ENCODE results near the gene ATP11A. TPM values are rescaled to one million over a fixed set of nuclear protein-coding genes. Genes with fewer than 3 reads are reported as not detected.

The ATP11A gene
- total and polyA plus RNA-seq, 4 donors = 3.1 to 68.1 (median 28.6) TPM

- Histone ChIP-seq H3K36me3 (ENCODE audit: control insufficient read depth in 1 of 2, insufficient read depth in 2 of 2, low read length in 1 of 2) (no peaks in the 10 kb centered on the region), H3K27me3 (ENCODE audit: control insufficient read depth in 1 of 2, insufficient read depth in 2 of 2, low read length in 1 of 2) (no peaks in the 10 kb centered on the region), H3K9me3 (ENCODE audit: control insufficient read depth, low read length) (no peaks in the 10 kb centered on the region), H3K4me1 (ENCODE audit: control insufficient read depth in 1 of 2, insufficient read depth in 2 of 2, low read length in 2 of 2) (no peaks in the 10 kb centered on the region), H3K27ac (ENCODE audit: low read depth in 1 of 2, low read length in 2 of 2) (no peak overlapping the region), H3K4me3 (ENCODE audit: low read length in 2 of 2) (no peak overlapping the region)
- intact Hi-C loops (cut with DNase I) = no loop called here
- WGBS, 2 donors = 58 to 66% methylated on average over 28 to 29 of the region's 29 CpGs
- DNase-seq = peak in 1 of 2 donors; percentile 66
- ATAC-seq (ENCODE audit: low FRiP score) = no peak
Measured at GRCh38 chr13:112895521-112896465, 206.0 kb downstream of the ATP11A start.

GRCh38 chr13:112896736-112897602 is 207.1 kb downstream of the ATP11A start:
- intact Hi-C loops (cut with DNase I) = no loop called here
- H3K27me3 ChIP-seq (ENCODE audit: control insufficient read depth in 1 of 2, insufficient read depth in 2 of 2, low read length in 1 of 2) = no peaks in the 10 kb centered on the region
- no peaks in the 10 kb centered on the region for H3K4me1 ChIP-seq (ENCODE audit: control insufficient read depth in 1 of 2, insufficient read depth in 2 of 2, low read length in 2 of 2)
- no peak overlapping the region for H3K4me3 ChIP-seq (ENCODE audit: low read length in 2 of 2)
- H3K27ac ChIP-seq (ENCODE audit: low read depth in 1 of 2, low read length in 2 of 2) = no peak overlapping the region
- 89 to 92% methylated on average over 27 of the region's 27 CpGs for WGBS, 2 donors
- H3K9me3 ChIP-seq (ENCODE audit: control insufficient read depth, low read length) = no peaks in the 10 kb centered on the region
- no peak for ATAC-seq (ENCODE audit: low FRiP score)
- H3K36me3 ChIP-seq (ENCODE audit: control insufficient read depth in 1 of 2, insufficient read depth in 2 of 2, low read length in 1 of 2) = no peaks in the 10 kb centered on the region
- DNase-seq = peak in 1 of 2 donors; percentile 59

GRCh38 chr13:112897603-112897955 is 207.7 kb downstream of the ATP11A start:
- ATAC-seq (ENCODE audit: low FRiP score) (no peak), DNase-seq (no peak)
- Histone ChIP-seq H3K36me3 (ENCODE audit: control insufficient read depth in 1 of 2, insufficient read depth in 2 of 2, low read length in 1 of 2) (no peaks in the 10 kb centered on the region), H3K27me3 (ENCODE audit: control insufficient read depth in 1 of 2, insufficient read depth in 2 of 2, low read length in 1 of 2) (no peaks in the 10 kb centered on the region), H3K27ac (ENCODE audit: low read depth in 1 of 2, low read length in 2 of 2) (no peak overlapping the region), H3K4me1 (ENCODE audit: control insufficient read depth in 1 of 2, insufficient read depth in 2 of 2, low read length in 2 of 2) (no peaks in the 10 kb centered on the region), H3K4me3 (ENCODE audit: low read length in 2 of 2) (no peak overlapping the region), H3K9me3 (ENCODE audit: control insufficient read depth, low read length) (no peaks in the 10 kb centered on the region)
- intact Hi-C loops (cut with DNase I) = no loop called here
- WGBS, 2 donors = 93 to 97% methylated on average over 6 of the region's 6 CpGs

GRCh38 chr13:112897956-112898620 is 208.2 kb downstream of the ATP11A start:
- no peak overlapping the region for H3K27ac ChIP-seq (ENCODE audit: low read depth in 1 of 2, low read length in 2 of 2)
- H3K27me3 ChIP-seq (ENCODE audit: control insufficient read depth in 1 of 2, insufficient read depth in 2 of 2, low read length in 1 of 2) = no peaks in the 10 kb centered on the region
- DNase-seq (peak; percentile 46 to 72), ATAC-seq (ENCODE audit: low FRiP score) (no peak)
- H3K9me3 ChIP-seq (ENCODE audit: control insufficient read depth, low read length) = no peaks in the 10 kb centered on the region
- H3K4me1 ChIP-seq (ENCODE audit: control insufficient read depth in 1 of 2, insufficient read depth in 2 of 2, low read length in 2 of 2) = no peaks in the 10 kb centered on the region
- 85 to 90% methylated on average over 39 of the region's 39 CpGs for WGBS, 2 donors
- intact Hi-C loops (cut with DNase I) = no loop called here
- H3K36me3 ChIP-seq (ENCODE audit: control insufficient read depth in 1 of 2, insufficient read depth in 2 of 2, low read length in 1 of 2) = no peaks in the 10 kb centered on the region
- no peak overlapping the region for H3K4me3 ChIP-seq (ENCODE audit: low read length in 2 of 2)

GRCh38 chr13:112898621-112899280 is 208.9 kb downstream of the ATP11A start:
- Histone ChIP-seq H3K27me3 (ENCODE audit: control insufficient read depth in 1 of 2, insufficient read depth in 2 of 2, low read length in 1 of 2) (no peaks in the 10 kb centered on the region), H3K36me3 (ENCODE audit: control insufficient read depth in 1 of 2, insufficient read depth in 2 of 2, low read length in 1 of 2) (no peaks in the 10 kb centered on the region), H3K27ac (ENCODE audit: low read depth in 1 of 2, low read length in 2 of 2) (no peak overlapping the region), H3K4me1 (ENCODE audit: control insufficient read depth in 1 of 2, insufficient read depth in 2 of 2, low read length in 2 of 2) (no peaks in the 10 kb centered on the region), H3K4me3 (ENCODE audit: low read length in 2 of 2) (no peak overlapping the region), H3K9me3 (ENCODE audit: control insufficient read depth, low read length) (no peaks in the 10 kb centered on the region)
- intact Hi-C loops (cut with DNase I) = no loop called here
- WGBS, 2 donors = 77 to 88% methylated on average over 25 to 26 of the region's 26 CpGs
- ATAC-seq (ENCODE audit: low FRiP score) (no peak), DNase-seq (peak in 1 of 2 donors; percentile 69)

- no peaks in the 10 kb centered on the region for H3K36me3 ChIP-seq (ENCODE audit: control insufficient read depth in 1 of 2, insufficient read depth in 2 of 2, low read length in 1 of 2)
- WGBS, 2 donors = 86 to 90% methylated on average over 29 of the region's 29 CpGs
- no peak overlapping the region for H3K27ac ChIP-seq (ENCODE audit: low read depth in 1 of 2, low read length in 2 of 2)
- DNase-seq (peak in 1 of 2 donors; percentile 53), ATAC-seq (ENCODE audit: low FRiP score) (no peak)
- no peaks in the 10 kb centered on the region for H3K27me3 ChIP-seq (ENCODE audit: control insufficient read depth in 1 of 2, insufficient read depth in 2 of 2, low read length in 1 of 2)
- H3K9me3 ChIP-seq (ENCODE audit: control insufficient read depth, low read length) = no peaks in the 10 kb centered on the region
- intact Hi-C loops (cut with DNase I) = no loop called here
- H3K4me1 ChIP-seq (ENCODE audit: control insufficient read depth in 1 of 2, insufficient read depth in 2 of 2, low read length in 2 of 2) = no peaks in the 10 kb centered on the region
- H3K4me3 ChIP-seq (ENCODE audit: low read length in 2 of 2) = no peak overlapping the region
Measured at GRCh38 chr13:112899281-112900225, 209.7 kb downstream of the ATP11A start.

- Histone ChIP-seq H3K36me3 (ENCODE audit: control insufficient read depth in 1 of 2, insufficient read depth in 2 of 2, low read length in 1 of 2) (no peaks in the 10 kb centered on the region), H3K9me3 (ENCODE audit: control insufficient read depth, low read length) (no peaks in the 10 kb centered on the region), H3K4me1 (ENCODE audit: control insufficient read depth in 1 of 2, insufficient read depth in 2 of 2, low read length in 2 of 2) (no peaks in the 10 kb centered on the region), H3K27me3 (ENCODE audit: control insufficient read depth in 1 of 2, insufficient read depth in 2 of 2, low read length in 1 of 2) (no peaks in the 10 kb centered on the region), H3K4me3 (ENCODE audit: low read length in 2 of 2) (no peak overlapping the region), H3K27ac (ENCODE audit: low read depth in 1 of 2, low read length in 2 of 2) (no peak overlapping the region)
- DNase-seq = peak in 1 of 2 donors; percentile 55
- WGBS, 2 donors = 92 to 95% methylated on average over 9 of the region's 9 CpGs
- no peak for ATAC-seq (ENCODE audit: low FRiP score)
- intact Hi-C loops (cut with DNase I) = no loop called here
Measured at GRCh38 chr13:112900226-112900600, 210.4 kb downstream of the ATP11A start.

All from aorta (tissue), 5 donors.